DLD1 (cell line): ENCODE data around the gene OTULINL.

Source experiments
- in situ Hi-C: cut with HindIII; loops from 2 replicates; pipeline ENCODE4 v1.10.0; 2017; ENCODE audit warnings: low sequenced_read_pairs

Gene OTULINL

GRCh38 chr5:14660833-14661232, 79.2 kb downstream of the OTULINL start:
- in situ Hi-C loops: loop anchor here (25.0 kb wide), 1 partner anchor 674 kb away; no protein-coding TSS in a partner anchor
